DND-41 (cell line): Measurements from ENCODE around the gene TWIST2.

ENCODE experiments used
- EZH2 ChIP-seq: IDR thresholded peaks from 3 replicates; pipeline ENCODE4 v1.6.1; 2012; ENCODE audit warnings: borderline replicate concordance, low read depth, mild to moderate bottlenecking, moderate library complexity, low read length, inconsistent platforms; ENCODE audit not compliant: severe bottlenecking
- TF ChIP-seq, protein P1 (sequence below): IDR thresholded peaks from 2 replicates; pipeline ENCODE4 v1.5.1; 2012; ENCODE audit warnings: borderline replicate concordance, low read length, moderate library complexity, mild to moderate bottlenecking; ENCODE audit not compliant: poor library complexity, severe bottlenecking; ENCODE audit errors: extremely low read depth

DNA sequence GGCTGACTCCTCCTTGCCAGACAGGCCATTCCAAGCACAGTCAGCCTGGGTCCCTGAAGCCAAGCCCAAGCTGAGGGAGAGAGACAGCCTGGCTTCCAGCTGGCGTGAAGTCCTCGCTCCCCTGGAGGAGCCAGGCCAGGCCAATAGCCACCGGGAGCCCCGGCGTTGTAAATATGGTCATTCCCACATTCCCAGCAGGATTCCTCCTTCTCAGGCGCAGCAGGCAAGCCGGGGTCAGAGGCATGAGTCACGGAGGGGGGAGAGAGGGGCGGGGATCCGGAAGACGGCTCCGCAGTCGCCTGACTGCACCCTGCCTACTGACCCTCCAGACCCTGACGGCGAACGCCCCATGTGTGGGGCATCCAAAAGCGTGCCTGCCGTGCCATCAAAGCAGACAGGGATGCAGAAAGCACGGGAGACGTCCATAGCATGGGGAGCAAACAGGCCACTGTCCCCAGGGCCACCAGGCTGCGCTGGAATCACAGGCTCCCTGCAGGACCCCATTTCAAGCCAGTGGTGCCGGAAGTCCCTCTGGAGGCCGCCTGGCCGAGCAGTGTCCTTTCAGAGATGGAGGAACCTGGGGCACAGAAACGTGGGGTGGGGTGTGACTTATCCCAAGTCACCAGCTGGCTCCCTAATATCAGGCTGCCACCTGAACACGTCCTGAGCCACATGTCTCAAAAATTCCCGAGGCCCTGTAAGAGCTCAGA, 48.2 kb downstream of the TWIST2 start:
- TF ChIP-seq EZH2, result no peak
- TF ChIP-seq, protein P1, sequence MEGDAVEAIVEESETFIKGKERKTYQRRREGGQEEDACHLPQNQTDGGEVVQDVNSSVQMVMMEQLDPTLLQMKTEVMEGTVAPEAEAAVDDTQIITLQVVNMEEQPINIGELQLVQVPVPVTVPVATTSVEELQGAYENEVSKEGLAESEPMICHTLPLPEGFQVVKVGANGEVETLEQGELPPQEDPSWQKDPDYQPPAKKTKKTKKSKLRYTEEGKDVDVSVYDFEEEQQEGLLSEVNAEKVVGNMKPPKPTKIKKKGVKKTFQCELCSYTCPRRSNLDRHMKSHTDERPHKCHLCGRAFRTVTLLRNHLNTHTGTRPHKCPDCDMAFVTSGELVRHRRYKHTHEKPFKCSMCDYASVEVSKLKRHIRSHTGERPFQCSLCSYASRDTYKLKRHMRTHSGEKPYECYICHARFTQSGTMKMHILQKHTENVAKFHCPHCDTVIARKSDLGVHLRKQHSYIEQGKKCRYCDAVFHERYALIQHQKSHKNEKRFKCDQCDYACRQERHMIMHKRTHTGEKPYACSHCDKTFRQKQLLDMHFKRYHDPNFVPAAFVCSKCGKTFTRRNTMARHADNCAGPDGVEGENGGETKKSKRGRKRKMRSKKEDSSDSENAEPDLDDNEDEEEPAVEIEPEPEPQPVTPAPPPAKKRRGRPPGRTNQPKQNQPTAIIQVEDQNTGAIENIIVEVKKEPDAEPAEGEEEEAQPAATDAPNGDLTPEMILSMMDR, result no peak
